ENCODE results near the gene ATP2B2.

ATP2B2 gene

DNA sequence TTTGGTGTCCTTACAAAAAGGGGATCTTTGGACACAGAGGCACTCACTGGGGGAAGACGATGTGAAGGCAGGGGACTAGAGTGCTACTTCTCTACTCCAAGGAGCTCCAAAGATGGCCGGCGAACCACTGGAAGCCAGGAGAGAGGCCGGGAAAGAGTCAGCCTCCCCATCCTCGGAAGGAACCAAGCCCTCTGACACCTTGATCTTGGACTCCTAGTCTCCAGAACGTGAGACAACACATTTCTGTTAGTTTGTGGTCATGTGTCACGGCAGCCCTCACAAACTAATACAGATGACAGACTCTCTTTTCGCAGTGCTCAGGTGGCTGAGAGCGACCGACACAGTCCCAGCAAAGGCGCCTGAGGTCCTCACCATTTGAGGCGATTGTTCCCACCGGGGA is 24.4 kb upstream of the ATP2B2 start:
- DNase-seq (ENCODE audit: low read depth): no peak

GRCh38 chr3:10528046-10528445 is 22.7 kb upstream of the ATP2B2 start:
- DNase-seq (ENCODE audit: low read depth): no peak

DNA sequence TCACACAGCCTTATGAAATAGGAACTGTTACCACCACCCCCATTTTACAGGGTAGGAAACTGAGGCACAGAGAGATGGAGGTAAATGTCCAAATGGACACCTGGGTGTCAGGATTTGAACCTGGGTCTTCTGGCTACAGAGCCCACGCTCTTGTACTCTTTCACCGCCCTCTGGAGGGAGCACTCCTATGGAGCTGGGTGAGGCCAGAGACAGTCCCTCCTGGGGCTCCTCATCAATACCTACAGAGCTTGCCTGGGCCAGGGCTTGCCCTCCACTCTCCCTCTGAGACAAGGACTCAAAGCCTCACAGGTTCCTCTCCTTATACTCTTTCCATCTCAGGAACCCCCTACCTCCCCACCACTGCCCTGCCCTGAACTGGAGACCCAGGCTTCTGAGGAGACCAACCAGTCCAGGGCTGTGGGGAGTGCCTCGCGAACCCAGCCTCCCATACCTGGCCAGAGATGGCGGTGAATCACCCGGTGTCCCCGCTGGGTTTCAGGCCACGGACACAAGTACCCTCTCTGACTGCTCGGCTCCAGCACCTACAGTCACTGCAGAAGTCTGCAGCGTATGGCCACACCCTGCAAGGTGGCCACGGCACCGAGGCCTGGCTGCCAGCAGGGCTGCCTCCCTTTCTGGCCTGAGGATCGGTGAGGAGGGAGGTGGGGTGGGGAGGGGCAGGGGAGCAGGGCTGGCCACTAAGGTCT is 22.1 kb upstream of the ATP2B2 start:
- no peak for DNase-seq (ENCODE audit: low read depth)

GRCh38 chr3:10526366-10526765 is 21.0 kb upstream of the ATP2B2 start:
- no peak for DNase-seq (ENCODE audit: low read depth)

GRCh38 chr3:10524799-10525301 is 19.5 kb upstream of the ATP2B2 start:
- DNase-seq (ENCODE audit: low read depth): no peak

- no peak for DNase-seq (ENCODE audit: low read depth)
These were observed 18.9 kb upstream of the ATP2B2 start for GRCh38 chr3:10524270-10524669.

DNA sequence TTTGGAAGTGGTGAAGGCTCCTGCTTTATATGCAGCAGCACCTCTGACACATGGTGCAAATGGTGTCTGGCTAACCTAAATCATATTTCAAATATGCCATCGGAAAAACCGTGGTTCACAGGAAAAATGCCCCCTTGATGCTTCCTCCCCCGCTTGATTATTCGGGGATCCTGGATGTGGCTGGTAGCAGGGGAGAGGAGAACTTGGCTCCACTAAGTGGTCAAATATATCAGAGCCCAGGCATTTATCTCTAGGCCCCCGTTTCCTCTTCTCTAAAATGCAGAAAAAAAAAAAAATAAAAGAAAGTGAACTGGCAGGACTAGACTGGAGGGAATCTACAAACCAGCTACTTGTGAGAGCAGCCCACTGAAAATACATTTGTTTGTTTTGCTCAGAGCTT is 18.2 kb upstream of the ATP2B2 start:
- no peak for DNase-seq (ENCODE audit: low read depth)

DNA sequence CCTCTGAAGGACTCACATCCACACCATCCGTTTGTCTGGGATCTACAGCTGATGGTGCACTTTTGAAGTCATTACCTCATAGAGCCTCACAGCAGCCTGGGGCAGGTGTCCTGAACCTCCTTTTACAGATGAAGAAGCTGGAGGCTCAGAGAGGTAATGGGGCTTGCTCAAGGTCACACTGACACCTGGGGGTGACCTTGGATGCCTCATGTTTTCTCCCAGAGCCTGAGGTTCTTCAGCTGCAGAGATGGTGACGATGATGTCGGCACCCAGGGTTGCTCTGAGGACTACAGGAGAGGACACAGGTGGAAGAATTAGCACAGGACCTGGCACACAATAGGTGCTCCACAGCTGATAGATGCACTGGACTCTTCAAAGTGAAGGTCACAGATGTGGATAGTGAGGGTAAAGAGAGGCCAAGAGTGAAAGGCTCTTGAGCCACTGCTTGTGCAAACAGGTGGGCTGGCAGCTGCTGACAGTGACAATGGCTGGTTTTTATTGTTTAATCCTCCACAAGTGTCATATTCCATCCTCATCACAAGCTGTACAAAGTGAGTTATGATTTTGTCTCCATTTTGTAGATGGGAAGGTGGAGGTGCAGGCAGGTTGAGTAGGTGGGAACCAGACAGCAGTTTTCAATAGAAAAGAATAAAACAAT is 17.4 kb upstream of the ATP2B2 start:
- no peak for DNase-seq (ENCODE audit: low read depth)

DNA sequence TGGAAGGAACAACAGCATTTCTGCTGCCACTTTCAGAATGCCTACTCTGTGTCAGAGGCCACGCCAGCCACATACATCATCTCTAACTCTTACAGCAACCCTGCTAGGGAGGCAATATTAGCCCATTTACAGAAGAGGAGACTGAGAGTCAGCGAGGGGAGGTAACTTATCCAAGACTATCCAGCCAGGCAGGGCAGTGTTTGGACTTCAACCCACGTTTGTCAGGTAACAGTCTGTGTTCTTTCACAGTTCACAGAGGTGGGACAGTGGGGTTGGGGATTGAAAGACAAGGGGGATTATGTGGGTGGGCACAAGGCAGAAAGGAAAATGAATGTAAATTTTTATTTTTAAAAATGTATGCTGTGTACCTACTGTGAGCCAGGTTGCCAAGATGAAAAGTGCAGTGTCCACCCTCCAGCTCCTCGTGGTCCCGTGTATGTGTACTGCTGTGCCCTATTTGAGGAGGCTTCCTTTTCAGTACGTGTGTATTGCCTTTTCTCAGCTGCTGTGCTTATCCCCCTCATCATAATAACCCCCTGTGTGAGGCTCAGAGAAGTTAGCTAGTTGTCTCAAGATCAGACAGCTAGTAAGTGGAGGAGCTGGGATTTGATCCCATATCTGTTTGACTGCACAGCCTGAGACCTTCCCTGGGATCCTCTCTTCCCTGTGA is 16.5 kb upstream of the ATP2B2 start:
- DNase-seq (ENCODE audit: low read depth): no peak

DNA sequence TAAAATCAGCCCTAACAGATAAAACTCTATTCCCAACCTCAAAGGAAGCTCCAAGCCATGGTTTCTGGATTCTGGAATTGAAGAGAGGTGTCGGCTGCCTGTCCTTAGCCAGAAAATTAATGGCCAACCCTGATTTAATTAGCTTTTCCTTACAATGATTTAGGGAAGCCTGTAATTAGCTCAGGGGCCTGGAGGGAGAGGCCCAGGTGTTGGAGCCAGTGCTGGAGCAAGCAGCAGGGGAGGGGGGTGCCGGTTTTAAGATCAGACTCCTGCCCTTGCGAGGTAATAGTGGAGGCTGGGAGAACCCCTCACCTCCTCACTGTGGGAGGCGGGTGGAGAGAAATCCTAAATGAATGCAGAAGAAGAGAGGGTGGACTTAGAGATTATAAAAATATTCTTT is 14.7 kb upstream of the ATP2B2 start:
- no peak for DNase-seq (ENCODE audit: low read depth)

GRCh38 chr3:10519236-10519635 is 13.8 kb upstream of the ATP2B2 start:
- no peak for DNase-seq (ENCODE audit: low read depth)

GRCh38 chr3:10518506-10519150 is 13.2 kb upstream of the ATP2B2 start:
- no peak for DNase-seq (ENCODE audit: low read depth)

DNA sequence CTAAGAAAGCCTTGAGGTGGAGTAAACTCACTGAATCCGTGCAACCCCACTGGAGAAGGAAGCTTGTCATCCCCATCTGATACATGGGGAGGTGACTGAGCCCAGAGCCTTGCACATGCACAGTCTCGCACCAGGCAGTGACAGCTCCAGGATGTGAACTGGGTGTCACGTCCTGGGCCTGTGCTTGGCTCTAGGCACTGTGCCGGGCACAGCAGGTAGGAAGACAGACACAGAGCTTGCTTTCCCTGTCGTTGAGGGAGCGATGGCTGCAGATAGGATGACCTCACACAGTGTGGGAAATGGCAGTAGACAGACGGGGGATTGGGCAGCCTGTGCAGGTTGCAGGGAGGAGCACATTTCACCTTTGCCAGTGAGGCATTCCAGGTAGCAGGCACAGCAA is 12.2 kb upstream of the ATP2B2 start:
- no peak for DNase-seq (ENCODE audit: low read depth)

- DNase-seq (ENCODE audit: low read depth): no peak
These were observed 11.4 kb upstream of the ATP2B2 start for GRCh38 chr3:10516544-10517452.

- DNase-seq (ENCODE audit: low read depth): no peak
These were observed 10.6 kb upstream of the ATP2B2 start for GRCh38 chr3:10515884-10516495.

DNA sequence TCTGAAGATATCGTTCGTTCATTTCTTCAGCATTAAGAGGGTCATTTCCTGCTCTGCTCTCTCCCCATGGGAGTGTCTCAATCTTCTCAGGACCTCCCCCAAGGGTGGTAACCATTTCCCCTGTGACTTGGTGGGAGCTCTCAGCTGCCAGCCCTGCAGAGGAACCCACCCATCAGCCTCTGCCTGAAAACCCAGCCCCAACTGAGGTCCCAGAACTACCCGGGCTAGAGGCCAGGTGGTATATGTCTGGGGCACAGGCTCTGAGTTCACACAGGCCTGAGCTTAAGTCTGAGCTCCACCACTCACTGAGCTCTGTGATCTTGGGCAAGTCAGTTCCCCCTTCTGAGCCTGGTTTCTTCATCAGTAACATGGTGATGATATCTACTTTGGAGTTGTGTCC is 10.0 kb upstream of the ATP2B2 start:
- DNase-seq (ENCODE audit: low read depth): no peak

DNA sequence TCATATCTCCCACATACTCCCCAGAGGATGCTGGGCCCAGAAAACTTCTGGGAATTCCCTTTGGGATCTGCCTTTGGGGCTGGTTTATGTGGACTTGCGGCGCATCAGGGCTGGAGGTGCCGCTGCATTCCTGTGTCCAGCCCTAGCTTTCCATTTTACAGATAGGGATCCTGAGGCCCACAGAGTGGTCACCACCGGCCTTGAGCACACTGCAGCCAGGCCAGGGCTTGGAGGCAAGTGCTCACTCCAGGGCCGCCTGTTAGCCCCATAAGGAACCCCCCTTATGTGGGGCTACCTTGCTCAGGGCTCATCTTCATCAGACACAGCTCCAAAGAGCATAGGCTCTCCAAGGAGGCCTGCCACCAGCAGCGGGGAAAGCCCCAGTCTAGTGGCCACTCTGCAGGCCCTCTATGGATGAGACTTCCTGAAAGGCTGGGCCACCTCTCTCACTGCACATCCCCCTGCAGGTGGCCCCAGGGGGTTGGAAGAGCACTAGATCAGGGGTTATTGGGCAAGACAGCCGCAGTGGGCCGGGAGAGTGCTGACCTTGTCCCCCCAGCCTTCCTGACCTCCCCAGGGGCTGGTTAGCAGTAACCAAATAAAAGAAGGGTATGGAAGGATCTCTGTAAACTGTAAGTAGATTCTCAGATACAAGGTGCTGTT is 9.2 kb upstream of the ATP2B2 start:
- no peak for DNase-seq (ENCODE audit: low read depth)

GRCh38 chr3:10513306-10513705 is 7.9 kb upstream of the ATP2B2 start:
- no peak for DNase-seq (ENCODE audit: low read depth)

DNA sequence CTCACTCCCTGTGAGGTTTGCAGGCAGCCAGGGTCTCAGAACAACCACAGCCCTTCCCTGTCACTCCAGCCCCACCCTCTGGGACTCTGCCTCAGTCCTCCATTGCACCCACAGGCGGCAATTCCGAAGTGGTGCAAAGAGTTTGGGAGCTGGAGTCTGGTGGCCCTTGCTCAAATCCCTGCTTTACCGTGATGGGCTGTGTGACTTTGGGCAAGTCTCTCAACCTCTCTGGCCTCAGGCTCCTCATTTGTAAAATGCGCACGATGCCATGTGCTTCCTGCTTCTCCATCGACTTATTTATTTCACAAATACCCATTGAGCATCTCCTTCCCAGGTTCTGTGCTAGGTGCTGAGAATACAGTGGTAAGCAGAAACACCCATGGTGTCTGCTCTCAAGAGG is 7.3 kb upstream of the ATP2B2 start:
- no peak for DNase-seq (ENCODE audit: low read depth)

GRCh38 chr3:10511809-10512494 is 6.6 kb upstream of the ATP2B2 start:
- no peak for DNase-seq (ENCODE audit: low read depth)

Data from stimulated activated CD8-positive, alpha-beta memory T cell treated with anti-CD3 and anti-CD28 coated beads, Interleukin-15, amount 100 ng/mL, for 1 hour (primary cell).